A673 (cell line): ENCODE data around the gene AGPAT3. TPM values are rescaled to one million over a fixed set of nuclear protein-coding genes. Genes with fewer than 3 reads are reported as not detected.

Experiments used
- BruUV-seq: library from RNA; stranded (reverse); fragments of 400-500 nt; replicated peaks from 2 replicates; lab custom pipeline; 2021; lab: Mats Ljungman, UMichigan
- CTCF ChIA-PET: fragments of 300-600 bp; sonication (Branson Sonifier 250); formaldehyde crosslinking; loops from one replicate; lab custom pipeline; 2022; ENCODE audit warnings: antibody characterized with exemption; lab: Charles Lee
- POLR2A ChIA-PET: fragments of 300-600 bp; sonication (Branson Sonifier 250); formaldehyde crosslinking; loops from one replicate; lab custom pipeline; 2022; ENCODE audit warnings: antibody characterized with exemption; ENCODE audit not compliant: low non-redundant PET; lab: Charles Lee
- DNase-seq: peaks from one replicate; pipeline ENCODE4 v3.0.0-alpha.2; 2015; ENCODE audit warnings: low spot score
- H3K27ac ChIP-seq: fragments of 200-600 bp; sonication (generic); 2 replicates; pipeline ENCODE4 v1.5.1; 2016; ENCODE audit warnings: mixed run types, low read depth, mild to moderate bottlenecking, mixed read lengths, antibody characterized with exemption, low read length; ENCODE audit not compliant: poor library complexity, severe bottlenecking
- H3K27me3 ChIP-seq: fragments of 200-600 bp; sonication (generic); replicated peaks from 2 replicates; pipeline ENCODE4 v1.6.1; 2017; ENCODE audit warnings: mixed run types, low read depth, mild to moderate bottlenecking, mixed read lengths, antibody characterized with exemption, low read length; ENCODE audit not compliant: insufficient read depth, poor library complexity
- H3K36me3 ChIP-seq: fragments of 200-600 bp; sonication (generic); 2 replicates; pipeline ENCODE4 v1.6.1; 2016; ENCODE audit warnings: mixed run types, mild to moderate bottlenecking, mixed read lengths, antibody characterized with exemption, low read length; ENCODE audit not compliant: insufficient read depth, poor library complexity, severe bottlenecking
- H3K4me1 ChIP-seq: fragments of 200-600 bp; sonication (generic); 2 replicates; pipeline ENCODE4 v1.6.1; 2017; ENCODE audit warnings: mixed run types, mild to moderate bottlenecking, mixed read lengths, antibody characterized with exemption, low read length; ENCODE audit not compliant: insufficient read depth, poor library complexity, severe bottlenecking
- H3K4me3 ChIP-seq: fragments of 200-600 bp; sonication (generic); 2 replicates; pipeline ENCODE4 v1.5.1; 2016; ENCODE audit warnings: low read depth, mixed run types, mild to moderate bottlenecking, mixed read lengths, low read length; ENCODE audit not compliant: poor library complexity, severe bottlenecking
- H3K9me3 ChIP-seq: fragments of 200-600 bp; sonication (generic); 2 replicates; pipeline ENCODE4 v1.6.1; 2016; ENCODE audit warnings: mixed run types, low read depth, mild to moderate bottlenecking, mixed read lengths, antibody characterized with exemption, low read length; ENCODE audit not compliant: poor library complexity, severe bottlenecking
- EZH2 ChIP-seq: fragments of 200-600 bp; sonication (generic); IDR thresholded peaks from 2 replicates; pipeline ENCODE4 v1.6.1; 2017; ENCODE audit warnings: borderline replicate concordance, low read depth, mild to moderate bottlenecking, mixed read lengths, antibody characterized with exemption, low read length; ENCODE audit not compliant: poor library complexity, severe bottlenecking
- intact Hi-C: fragments of 100-400 bp; cut with micrococcal nuclease; formaldehyde crosslinking; loops from one replicate; pipeline ENCODE4 v1.10.0; 2022; ENCODE audit not compliant: unreplicated experiment
- total RNA-seq: library from RNA; stranded (reverse); gene quantifications from 2 replicates; pipeline ENCODE4 v1.2.3, GENCODE V29; 2021
- TF ChIP-seq, protein P1 (sequence below): fragments of 300-800, 200-600 bp; sonication (generic); conservative IDR thresholded peaks from 2 replicates; pipeline ENCODE4 v1.5.1; 2017; ENCODE audit warnings: low read depth, mild to moderate bottlenecking, antibody characterized with exemption, low read length, moderate library complexity, mixed read lengths

The AGPAT3 gene
- total RNA-seq, 1 experiment from 2014 or later = 69.6 TPM

DNA sequence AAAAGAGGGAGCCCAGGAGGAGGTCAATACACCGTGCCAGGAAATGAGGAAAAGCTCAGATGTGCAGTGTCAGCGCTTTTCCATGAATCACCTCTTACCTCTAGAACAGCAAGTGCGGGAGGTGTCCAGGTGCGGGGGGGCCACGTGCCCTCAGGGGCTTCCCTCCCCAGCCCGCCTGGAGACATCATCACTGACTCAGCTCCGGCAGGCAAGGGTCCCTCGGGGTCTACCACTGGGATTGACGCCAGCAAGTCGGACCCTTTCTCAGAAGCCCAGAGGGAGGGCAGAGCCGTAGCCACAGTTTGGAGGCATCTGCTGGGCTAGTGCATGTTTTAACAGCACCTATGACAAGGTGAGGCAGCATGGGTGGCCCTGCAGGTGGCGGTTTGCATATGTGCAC, 79.7 kb downstream of the AGPAT3 start:
- POLR2A ChIA-PET = no interaction called here
- Histone ChIP-seq H3K27ac (no peak overlapping the region), H3K27me3 (no peaks in the 10 kb centered on the region), H3K4me3 (no peak overlapping the region), H3K9me3 (peaks cover 6% of the 10 kb centered on the region), H3K36me3 (no peaks in the 10 kb centered on the region), H3K4me1 (no peaks in the 10 kb centered on the region)
- BruUV-seq = no TSS peak
- TF ChIP-seq, protein P1, sequence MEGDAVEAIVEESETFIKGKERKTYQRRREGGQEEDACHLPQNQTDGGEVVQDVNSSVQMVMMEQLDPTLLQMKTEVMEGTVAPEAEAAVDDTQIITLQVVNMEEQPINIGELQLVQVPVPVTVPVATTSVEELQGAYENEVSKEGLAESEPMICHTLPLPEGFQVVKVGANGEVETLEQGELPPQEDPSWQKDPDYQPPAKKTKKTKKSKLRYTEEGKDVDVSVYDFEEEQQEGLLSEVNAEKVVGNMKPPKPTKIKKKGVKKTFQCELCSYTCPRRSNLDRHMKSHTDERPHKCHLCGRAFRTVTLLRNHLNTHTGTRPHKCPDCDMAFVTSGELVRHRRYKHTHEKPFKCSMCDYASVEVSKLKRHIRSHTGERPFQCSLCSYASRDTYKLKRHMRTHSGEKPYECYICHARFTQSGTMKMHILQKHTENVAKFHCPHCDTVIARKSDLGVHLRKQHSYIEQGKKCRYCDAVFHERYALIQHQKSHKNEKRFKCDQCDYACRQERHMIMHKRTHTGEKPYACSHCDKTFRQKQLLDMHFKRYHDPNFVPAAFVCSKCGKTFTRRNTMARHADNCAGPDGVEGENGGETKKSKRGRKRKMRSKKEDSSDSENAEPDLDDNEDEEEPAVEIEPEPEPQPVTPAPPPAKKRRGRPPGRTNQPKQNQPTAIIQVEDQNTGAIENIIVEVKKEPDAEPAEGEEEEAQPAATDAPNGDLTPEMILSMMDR = no peak
- TF ChIP-seq EZH2 = no peak
- CTCF ChIA-PET = no interaction called here
- intact Hi-C loops = no loop called here
- DNase-seq = no peak

DNA sequence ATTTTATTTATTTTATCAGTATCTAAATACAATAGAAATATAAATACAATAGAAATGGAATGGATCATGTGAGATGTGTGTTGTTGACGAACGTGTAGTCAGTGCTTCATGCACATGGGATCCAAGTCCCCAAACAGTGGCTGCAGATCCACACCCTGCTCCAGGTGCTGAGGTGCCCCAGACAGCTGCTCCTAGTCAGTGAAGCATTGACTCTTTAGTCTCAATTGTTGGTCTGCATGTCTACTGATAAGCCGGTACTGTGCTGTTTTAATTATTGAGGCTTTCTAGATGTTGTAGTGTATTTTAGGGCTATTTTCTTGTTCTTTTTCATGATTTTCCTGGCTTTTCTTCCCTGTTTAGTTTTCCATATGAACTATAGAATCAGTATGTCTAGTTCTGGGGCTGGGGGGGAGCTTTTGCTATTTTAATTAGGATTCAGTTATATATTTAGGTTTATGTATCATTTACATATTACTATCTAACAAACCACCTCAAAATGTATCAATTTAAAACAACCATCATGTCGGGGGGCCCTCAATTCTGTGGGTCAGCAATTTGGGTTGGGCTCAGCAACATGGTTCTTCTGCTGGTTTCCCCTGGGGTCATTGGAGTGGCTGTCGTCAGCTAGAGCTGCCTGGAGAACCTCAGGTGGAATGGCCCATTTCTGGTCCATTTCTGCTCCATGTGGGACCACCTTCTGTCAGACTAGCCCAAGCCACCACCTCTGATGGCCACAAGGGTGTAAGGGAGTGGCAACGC, 83.9 kb downstream of the AGPAT3 start:
- TF ChIP-seq, protein P1 = no peak
- TF ChIP-seq EZH2 = no peak
- DNase-seq = no peak
- Histone ChIP-seq H3K36me3 (no peaks in the 10 kb centered on the region), H3K4me1 (no peaks in the 10 kb centered on the region), H3K9me3 (peaks cover 6% of the 10 kb centered on the region), H3K27me3 (no peaks in the 10 kb centered on the region), H3K4me3 (no peak overlapping the region), H3K27ac (no peak overlapping the region)
- ChIA-PET POLR2A (no interaction called here), CTCF (no interaction called here)
- intact Hi-C loops = no loop called here
- BruUV-seq = no TSS peak

DNA sequence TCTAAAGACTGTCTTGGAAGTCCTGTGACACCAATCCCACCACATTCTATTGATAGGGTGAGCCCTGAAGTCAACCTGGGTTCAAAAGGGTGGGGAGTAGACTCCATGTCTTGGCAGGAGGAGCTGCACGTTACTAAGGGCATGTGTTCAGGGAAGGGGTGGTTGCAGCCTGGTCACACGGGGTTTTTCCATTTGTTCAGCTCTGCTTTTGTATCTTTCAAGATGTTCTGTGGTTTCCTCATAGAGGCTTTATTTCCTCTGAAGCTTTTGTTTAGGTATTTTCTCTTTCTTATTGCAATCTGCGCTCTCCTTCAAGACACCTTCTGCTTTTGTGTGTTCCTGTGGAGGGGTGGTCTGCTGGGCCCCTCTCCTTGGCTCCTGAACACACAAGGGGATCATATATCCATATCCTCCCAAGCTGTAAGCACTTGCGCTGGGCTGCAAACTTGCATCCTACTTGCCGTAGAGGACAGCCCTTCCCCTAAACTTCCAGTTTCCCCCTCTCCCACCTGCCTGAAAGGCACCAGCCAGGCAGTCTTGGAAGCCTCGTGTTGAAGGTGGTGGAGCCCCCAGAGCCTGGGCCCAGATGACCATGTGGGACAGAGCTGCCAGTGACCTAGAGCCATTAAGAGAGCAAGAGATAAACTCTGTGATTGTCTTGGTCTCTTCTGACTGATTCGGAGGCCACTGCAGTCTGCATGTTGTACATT, 84.6 kb downstream of the AGPAT3 start:
- no peak overlapping the region for H3K4me3 ChIP-seq
- POLR2A ChIA-PET = no interaction called here
- TF ChIP-seq EZH2 = no peak
- TF ChIP-seq, protein P1 = no peak
- H3K27ac ChIP-seq = no peak overlapping the region
- peaks cover 6% of the 10 kb centered on the region for H3K9me3 ChIP-seq
- intact Hi-C loops = no loop called here
- no peak for DNase-seq
- BruUV-seq = no TSS peak
- no peaks in the 10 kb centered on the region for H3K4me1 ChIP-seq
- H3K36me3 ChIP-seq = no peaks in the 10 kb centered on the region
- no peaks in the 10 kb centered on the region for H3K27me3 ChIP-seq
- CTCF ChIA-PET = interaction anchor here (0.5 kb wide), 1 partner anchor 11 kb away, joined by 3 read pairs; no protein-coding TSS in a partner anchor
